Adrenal gland (tissue), 12 donors: Measurements from ENCODE around the gene CD44. TPM values are rescaled to one million over a fixed set of nuclear protein-coding genes. Genes with fewer than 3 reads are reported as not detected.

Source experiments
- DNase-seq, 7 donors: peaks; one replicate each; pipeline ENCODE4 v3.0.0-alpha.2; 2019 to 2020
- H3K27ac ChIP-seq, 5 donors: fragments of 200-600 bp; sonication (generic) in 4 of 5; 1 replicate in 3 of 5; 2 replicates in 2 of 5; pipeline versions ENCODE4 v1.5.1 to v1.8.0; 2016 to 2020; ENCODE audit warnings: mild to moderate bottlenecking in 1 of 5
- H3K27me3 ChIP-seq: fragments of 200-600 bp; 2 replicates; pipeline ENCODE4 v1.8.0; 2021
- H3K36me3 ChIP-seq, 2 donors: fragments of 200-600 bp; replicated peaks in 1 of 2; 1 replicate in 1 of 2; 2 replicates in 1 of 2; pipeline versions ENCODE4 v1.5.1 to v1.8.0; 2018 to 2022
- H3K4me1 ChIP-seq, 2 donors: fragments of 200-600 bp; replicated peaks in 1 of 2; 1 replicate in 1 of 2; 2 replicates in 1 of 2; pipeline versions ENCODE4 v1.5.1 to v1.8.0; 2018 to 2021
- H3K4me3 ChIP-seq, 4 donors: fragments of 200-600 bp; sonication (generic) in 3 of 4; one replicate each; pipeline ENCODE4 v1.5.1; 2016 to 2018
- H3K9me3 ChIP-seq, 3 donors: fragments of 200-600 bp; sonication (generic) in 1 of 3; replicated peaks in 1 of 3; 1 replicate in 2 of 3; 2 replicates in 1 of 3; pipeline versions ENCODE4 v1.5.1 to v1.8.0; 2016 to 2021
- CTCF ChIP-seq, 6 experiments: fragments of 450-650 bp in 4 of 6; fragments of 200-600 bp in 2 of 6; sonication (generic) in 1 of 6; IDR thresholded peaks; 1 replicate in 5 of 6; 2 replicates in 1 of 6; pipeline versions ENCODE4 v1.5.1 to v1.8.0; 2016 to 2021; ENCODE audit warnings: antibody characterized with exemption in 6 of 6, mild to moderate bottlenecking in 2 of 6, moderate library complexity in 1 of 6
- POLR2A ChIP-seq, 2 donors: fragments of 450-650 bp; IDR thresholded peaks; one replicate each; pipeline ENCODE4 v1.6.1; 2017; ENCODE audit warnings: antibody characterized with exemption in 2 of 2, mild to moderate bottlenecking in 2 of 2, moderate library complexity in 1 of 2
- WGBS, 4 donors: extraction: QIAGEN DNeasy Blood & Tissue Kit in 2 of 4; methylation state at CpG; one replicate each; pipeline versions ENCODE4 v1.1.5 to v1.1.7; 2013 to 2017; 5-methylcytosine and 5-hydroxymethylcytosine counted together
- intact Hi-C, 2 donors: fragments of 100-400 bp; cut with DNase I; formaldehyde crosslinking; loops; one replicate each; pipeline versions ENCODE4 v1.14.1 to v1.15.0; 2022 to 2023
- polyA plus RNA-seq, 3 donors: library from polyadenylated mRNA; stranded (reverse); fragments of 200-250 nt in 2 of 3; fragments of 350-450 nt in 1 of 3; fragmentation: Illumina TruSeq in 1 of 3; extraction: RNeasy Lipid Tissue Mini Kit (QIAGEN cat#74804) in 1 of 3; gene quantifications; one replicate each; pipeline ENCODE4 v1.2.3, GENCODE V29; 2013 to 2014
- total RNA-seq, 9 donors: library from RNA; depleted of rRNA in 4 of 9; stranded (reverse); fragments of >200 nt in 4 of 9; fragments of 120-200 nt in 1 of 9; fragmentation: NEBNext Ultra II Directional in 1 of 9; extraction: Animal tissue kit (Norgen Biotek cat#: 25700) in 1 of 9; gene quantifications; one replicate each; pipeline versions ENCODE4 v1.1.0 to v1.2.4, GENCODE V29; 2013 to 2023
- donor health status: healthy with polysubstance abuse.
- donor health status: Bipolar disorder and iron deficiency.
- donor health status: DM: yes; HTN: yes; CAD: no.
- donor health status: DM: no; HTN: no; CAD: no.
- donor health status: DM: no; HTN: no; CAD: no.
- donor health status: DM: yes; HTN: yes; CAD: no.

Gene CD44
- total and polyA plus RNA-seq, 12 donors = 10.2 to 110 (median 77.5) TPM

GRCh38 chr11:35167426-35167954 is 28.5 kb downstream of the CD44 start:
- TF ChIP-seq POLR2A (IDR thresholded peaks at IDR 0.05) = no peak
- TF ChIP-seq CTCF (IDR thresholded peaks at IDR 0.05) = no peak
- H3K27ac ChIP-seq = peak overlapping the region in 3 of 5 donors; percentile 40 to 52 (median 51)
- intact Hi-C loops = no loop called here
- no peaks in the 10 kb centered on the region for H3K9me3 ChIP-seq
- no peak overlapping the region for H3K4me3 ChIP-seq
- peak in 2 of 7 donors; percentile 24 to 35 for DNase-seq
- peaks cover 9 to 63% of the 10 kb centered on the region in 2 donors for H3K4me1 ChIP-seq
- WGBS, 4 donors = 20 to 50% (median 39%) methylated on average over 1 to 2 of the region's 2 CpGs
- H3K27me3 ChIP-seq = no peaks in the 10 kb centered on the region
- no peaks in the 10 kb centered on the region for H3K36me3 ChIP-seq

GRCh38 chr11:35168671-35169070 is 29.7 kb downstream of the CD44 start:
- no peak overlapping the region for H3K4me3 ChIP-seq
- peak overlapping the region in 1 of 5 donors; percentile 9 for H3K27ac ChIP-seq
- no peaks in the 10 kb centered on the region for H3K27me3 ChIP-seq
- intact Hi-C loops = no loop called here
- no peak for TF ChIP-seq CTCF (IDR thresholded peaks at IDR 0.05)
- TF ChIP-seq POLR2A (IDR thresholded peaks at IDR 0.05) = no peak
- 86 to 92% (median 88%) methylated on average over 2 of the region's 2 CpGs for whole genome bisulfite sequencing, 4 donors
- no peaks in the 10 kb centered on the region for H3K9me3 ChIP-seq
- no peaks in the 10 kb centered on the region for H3K36me3 ChIP-seq
- peaks cover 9 to 64% of the 10 kb centered on the region in 2 donors for H3K4me1 ChIP-seq
- no peak for DNase-seq

- intact Hi-C loops = no loop called here
- no peak overlapping the region for H3K4me3 ChIP-seq
- no peaks in the 10 kb centered on the region for H3K27me3 ChIP-seq
- WGBS, 4 donors = 89 to 99% (median 95%) methylated on average over 2 of the region's 2 CpGs
- no peaks in the 10 kb centered on the region for H3K9me3 ChIP-seq
- peaks cover 9 to 64% of the 10 kb centered on the region in 2 donors for H3K4me1 ChIP-seq
- no peak for DNase-seq
- TF ChIP-seq CTCF (IDR thresholded peaks at IDR 0.05) = no peak
- no peak for TF ChIP-seq POLR2A (IDR thresholded peaks at IDR 0.05)
- no peaks in the 10 kb centered on the region for H3K36me3 ChIP-seq
- H3K27ac ChIP-seq = peak overlapping the region in 1 of 5 donors; percentile 48
Measured at GRCh38 chr11:35169112-35169511, 30.1 kb downstream of the CD44 start.

GRCh38 chr11:35169754-35170153 is 30.8 kb downstream of the CD44 start:
- intact Hi-C loops = no loop called here
- DNase-seq = no peak
- H3K27me3 ChIP-seq = no peaks in the 10 kb centered on the region
- no peak overlapping the region for H3K4me3 ChIP-seq
- no peaks in the 10 kb centered on the region for H3K9me3 ChIP-seq
- 84 to 98% (median 95%) methylated on average over 1 of the region's 1 CpG for WGBS, 4 donors
- no peaks in the 10 kb centered on the region for H3K36me3 ChIP-seq
- peak overlapping the region in 2 of 5 donors; percentile 33 to 48 for H3K27ac ChIP-seq
- TF ChIP-seq POLR2A (IDR thresholded peaks at IDR 0.05) (no peak), CTCF (IDR thresholded peaks at IDR 0.05) (no peak)
- H3K4me1 ChIP-seq = peaks cover 15 to 64% of the 10 kb centered on the region in 2 donors
